AG04450 (cell line): ENCODE data around the gene ALG12. TPM values are rescaled to one million over a fixed set of nuclear protein-coding genes. Genes with fewer than 3 reads are reported as not detected.

Source experiments
- CTCF ChIA-PET: fragments of 300-600, 350-600 bp; formaldehyde crosslinking; extraction: SDS; loops from one replicate; lab custom pipeline; 2022; ENCODE audit warnings: antibody characterized with exemption, inconsistent platforms; lab: Charles Lee
- POLR2A ChIA-PET: fragments of 350-600 bp; formaldehyde crosslinking; extraction: SDS; loops from one replicate; lab custom pipeline; 2021; ENCODE audit warnings: antibody characterized with exemption, inconsistent platforms; lab: Yijun Ruan, JAX
- DNase-seq: peaks from one replicate; pipeline ENCODE4 v3.0.0-alpha.2; 2011; ENCODE audit warnings: low read depth, low spot score
- H3K27ac ChIP-seq: one replicate; pipeline ENCODE4 v1.5.1; 2012; ENCODE audit warnings: low read depth, low read length, control low read depth
- H3K27me3 ChIP-seq: one replicate; pipeline ENCODE4 v1.6.0; 2012; ENCODE audit warnings: low read length; ENCODE audit not compliant: control insufficient read depth, insufficient read depth
- H3K4me3 ChIP-seq: 2 replicates; pipeline ENCODE4 v1.5.1; 2011; ENCODE audit warnings: mild to moderate bottlenecking, low read depth, low read length, control low read depth
- H3K9me3 ChIP-seq: 2 replicates; pipeline ENCODE4 v1.5.1; 2012; ENCODE audit warnings: low read length; ENCODE audit not compliant: control insufficient read depth, insufficient read depth
- polyA plus RNA-seq: library from polyadenylated mRNA; depleted of rRNA; stranded (reverse); fragments of >200 nt; gene quantifications from 2 replicates; pipeline ENCODE4 v1.2.3, GENCODE V29; 2011
- TF ChIP-seq, protein P1 (sequence below): IDR thresholded peaks from 2 replicates; pipeline ENCODE4 v1.5.1; 2011; ENCODE audit warnings: low read depth, low read length, control low read depth, inconsistent platforms

The ALG12 gene
- polyA plus RNA-seq, 1 experiment: 5.6 TPM

DNA sequence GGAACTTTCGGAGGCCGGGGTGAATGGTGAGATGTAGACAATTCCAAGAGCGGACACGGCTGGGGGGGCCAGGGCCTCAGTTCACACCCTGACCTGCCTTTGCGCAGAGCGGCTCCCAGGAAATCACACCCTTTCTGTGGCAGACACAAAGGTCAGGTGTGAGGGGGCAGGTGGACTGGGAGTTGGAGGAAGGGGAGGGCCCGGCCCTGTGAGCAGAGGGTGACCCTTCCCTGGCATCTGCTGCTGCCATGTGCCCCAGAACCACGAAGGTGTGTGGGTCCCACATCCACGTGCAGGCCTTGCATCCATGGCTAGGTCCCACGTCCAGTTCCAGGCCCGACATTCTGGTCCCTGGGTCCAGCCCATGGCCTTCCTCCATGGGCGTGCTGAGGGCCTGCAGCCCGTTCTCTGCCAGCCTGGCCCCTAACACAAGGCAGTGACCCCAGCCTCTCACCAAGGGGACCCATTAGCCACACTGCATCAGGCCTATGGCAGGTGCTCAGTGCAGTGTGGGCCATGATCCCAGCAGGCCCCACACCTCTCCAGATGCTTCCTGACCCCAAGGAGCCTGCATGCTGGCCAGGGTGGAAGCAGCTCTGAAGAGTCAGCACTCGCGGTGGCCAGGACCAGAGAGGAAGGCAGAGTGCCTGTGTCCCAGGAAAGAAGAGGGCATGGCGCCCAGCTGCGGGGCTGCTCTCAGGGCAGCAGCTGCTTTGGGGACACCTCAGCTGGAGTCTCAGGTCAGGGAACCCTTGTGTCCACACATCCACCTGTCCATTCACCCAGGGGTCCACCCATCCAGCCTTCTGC is 23.5 kb upstream of the ALG12 start:
- POLR2A ChIA-PET: no interaction called here
- H3K9me3 ChIP-seq: peaks cover 6% of the 10 kb centered on the region; the same call in 1 of the 2 replicates
- CTCF ChIA-PET: no interaction called here
- TF ChIP-seq, protein P1, sequence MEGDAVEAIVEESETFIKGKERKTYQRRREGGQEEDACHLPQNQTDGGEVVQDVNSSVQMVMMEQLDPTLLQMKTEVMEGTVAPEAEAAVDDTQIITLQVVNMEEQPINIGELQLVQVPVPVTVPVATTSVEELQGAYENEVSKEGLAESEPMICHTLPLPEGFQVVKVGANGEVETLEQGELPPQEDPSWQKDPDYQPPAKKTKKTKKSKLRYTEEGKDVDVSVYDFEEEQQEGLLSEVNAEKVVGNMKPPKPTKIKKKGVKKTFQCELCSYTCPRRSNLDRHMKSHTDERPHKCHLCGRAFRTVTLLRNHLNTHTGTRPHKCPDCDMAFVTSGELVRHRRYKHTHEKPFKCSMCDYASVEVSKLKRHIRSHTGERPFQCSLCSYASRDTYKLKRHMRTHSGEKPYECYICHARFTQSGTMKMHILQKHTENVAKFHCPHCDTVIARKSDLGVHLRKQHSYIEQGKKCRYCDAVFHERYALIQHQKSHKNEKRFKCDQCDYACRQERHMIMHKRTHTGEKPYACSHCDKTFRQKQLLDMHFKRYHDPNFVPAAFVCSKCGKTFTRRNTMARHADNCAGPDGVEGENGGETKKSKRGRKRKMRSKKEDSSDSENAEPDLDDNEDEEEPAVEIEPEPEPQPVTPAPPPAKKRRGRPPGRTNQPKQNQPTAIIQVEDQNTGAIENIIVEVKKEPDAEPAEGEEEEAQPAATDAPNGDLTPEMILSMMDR: no peak
- no peak overlapping the region for H3K27ac ChIP-seq
- no peak for DNase-seq
- H3K4me3 ChIP-seq: no peak overlapping the region
- no peaks in the 10 kb centered on the region for H3K27me3 ChIP-seq

DNA sequence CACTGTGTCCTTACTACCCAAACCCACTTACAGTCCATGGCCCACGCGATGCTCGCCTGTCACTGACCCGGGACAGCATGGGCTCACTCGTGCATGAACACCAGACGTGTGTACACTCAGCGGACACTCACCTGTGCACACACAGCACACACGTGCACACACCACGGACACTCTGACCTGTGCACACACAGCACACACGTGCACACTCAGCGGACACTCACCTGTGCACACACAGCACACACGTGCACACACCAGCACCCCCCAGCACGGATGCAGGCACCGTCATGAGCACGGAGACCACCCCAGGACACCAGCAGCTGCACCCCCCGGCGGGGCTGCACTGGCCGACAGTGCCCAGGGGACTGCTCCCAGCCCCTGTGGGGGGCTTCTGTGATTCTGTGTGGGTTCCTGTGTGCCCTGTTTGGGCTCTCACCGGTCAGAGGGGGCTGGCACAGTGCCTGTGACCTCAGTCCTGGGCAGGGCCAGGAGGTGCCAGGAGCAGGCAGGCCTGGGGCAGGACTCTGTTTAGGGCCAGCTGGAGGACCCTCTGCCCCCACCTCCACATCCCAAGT is 20.4 kb upstream of the ALG12 start:
- H3K9me3 ChIP-seq: peaks cover 6% of the 10 kb centered on the region; the same call in 1 of the 2 replicates
- no peak overlapping the region for H3K27ac ChIP-seq
- ChIA-PET POLR2A (no interaction called here), CTCF (no interaction called here)
- DNase-seq: no peak
- H3K27me3 ChIP-seq: no peaks in the 10 kb centered on the region
- TF ChIP-seq, protein P1: no peak
- no peak overlapping the region for H3K4me3 ChIP-seq

DNA sequence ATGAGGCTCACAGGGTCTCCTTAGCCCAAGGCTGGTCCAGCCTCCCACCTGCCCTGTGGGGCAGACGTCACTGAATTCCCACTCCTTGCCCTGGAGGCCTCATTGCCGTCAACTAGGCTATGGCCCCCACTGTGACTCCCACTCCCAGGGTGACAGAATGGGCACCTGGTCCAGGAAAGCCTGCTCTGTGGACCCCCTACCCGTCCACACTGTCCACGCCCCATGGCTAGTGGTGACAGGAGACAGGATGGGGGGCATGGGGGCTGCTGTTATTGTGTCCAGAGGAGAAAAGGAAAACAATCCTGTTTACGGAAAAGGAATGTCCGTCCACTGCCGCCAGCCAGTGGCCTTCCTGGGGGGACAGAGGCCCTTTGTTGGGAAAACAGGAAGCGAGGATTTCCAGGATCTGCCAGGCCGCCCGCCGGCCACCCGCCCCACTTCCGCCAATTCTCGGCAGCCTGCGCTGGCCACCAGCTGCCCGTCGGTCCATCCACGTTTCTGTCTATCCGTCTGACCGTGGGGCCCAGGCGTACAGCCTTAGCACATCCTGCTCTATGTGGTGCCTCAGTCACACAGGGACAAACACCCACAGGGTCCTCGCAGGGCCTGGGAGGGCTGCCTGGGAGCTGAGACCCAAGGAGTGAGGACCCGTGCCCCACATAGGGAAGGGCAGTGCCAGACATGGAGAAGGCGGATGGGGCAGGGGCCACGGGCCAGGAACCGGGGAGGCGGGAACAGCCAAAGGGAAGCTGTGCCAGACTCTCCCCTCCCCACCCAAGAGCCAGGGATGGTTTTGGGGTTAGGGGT is 19.7 kb upstream of the ALG12 start:
- H3K27me3 ChIP-seq: no peaks in the 10 kb centered on the region
- no peak for DNase-seq
- CTCF ChIA-PET: no interaction called here

DNA sequence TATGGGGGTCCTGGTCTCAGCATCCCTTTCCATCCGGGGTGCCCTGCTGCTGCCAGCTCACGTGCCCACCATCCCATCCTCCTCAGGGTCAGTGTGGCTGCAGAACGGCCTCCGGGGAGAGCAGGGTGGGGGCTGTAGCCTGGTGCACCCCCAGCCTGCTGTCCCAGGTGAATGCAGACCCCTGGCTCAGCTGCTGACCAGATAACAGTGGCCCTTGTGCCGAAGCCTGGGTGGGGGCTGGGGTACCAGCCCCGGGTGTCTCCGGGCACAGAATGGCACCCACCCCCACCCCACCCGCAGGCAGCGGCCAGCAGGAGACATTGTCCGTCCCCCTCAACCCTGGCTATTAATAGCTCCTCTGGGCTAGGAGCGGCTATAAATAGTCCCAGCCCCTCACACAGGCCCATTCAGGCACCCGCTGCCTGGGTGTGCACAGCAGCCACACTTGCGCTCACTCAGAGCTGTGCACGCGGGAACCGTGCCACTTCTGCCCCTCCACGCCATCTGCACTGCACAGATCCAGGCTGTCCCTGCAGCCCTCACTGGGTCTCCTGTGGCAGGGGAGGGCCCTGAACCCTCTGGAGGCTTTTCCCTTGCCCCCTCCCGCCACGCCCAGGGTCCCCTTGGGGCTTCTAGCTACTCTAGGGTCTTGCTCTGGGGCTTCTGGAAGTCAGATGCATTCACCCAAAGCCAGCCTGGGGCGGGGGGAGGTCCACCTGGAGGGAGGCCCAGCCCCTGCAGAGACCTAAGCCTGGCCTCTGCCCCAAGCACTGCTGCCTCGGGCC is 18.9 kb upstream of the ALG12 start:
- POLR2A ChIA-PET: interaction anchor here (0.6 to 2.1 kb wide), 3 partner anchors 15 to 142 kb away, joined by 12 to 20 read pairs (median 18); partner anchors contain the start of gene PIM3

More for the DNA sequence above, 19.7 kb upstream of the ALG12 start:
- no peak overlapping the region for H3K27ac ChIP-seq
- no peak overlapping the region for H3K4me3 ChIP-seq
- H3K9me3 ChIP-seq: peaks cover 6% of the 10 kb centered on the region; the same call in 1 of the 2 replicates
- TF ChIP-seq, protein P1: no peak
- POLR2A ChIA-PET: interaction anchor here (0.6 to 2.1 kb wide), 2 partner anchors 24 to 141 kb away, joined by 12 to 20 read pairs; partner anchors contain the start of gene PIM3

More for the DNA sequence above, 18.9 kb upstream of the ALG12 start:
- Histone ChIP-seq H3K4me3 (no peak overlapping the region), H3K27ac (peak overlapping the region; percentile 11), H3K9me3 (peaks cover 6% of the 10 kb centered on the region; the same call in 1 of the 2 replicates), H3K27me3 (no peaks in the 10 kb centered on the region)
- CTCF ChIA-PET: interaction anchor here (1.3 kb wide), 1 partner anchor 93 kb away, joined by 4 read pairs; no protein-coding TSS in a partner anchor
- DNase-seq: no peak
- TF ChIP-seq, protein P1: no peak
